22Rv1 (cell line): ENCODE measurements around the gene GALNT18.

Experiments
- H3K27ac ChIP-seq: fragments of 450-650 bp; 2 replicates; pipeline ENCODE4 v1.5.1; 2017
- ZFX ChIP-seq: fragments of 450-650 bp; IDR thresholded peaks from 2 replicates; pipeline ENCODE4 v1.6.1; 2017; ENCODE audit warnings: antibody characterized with exemption, borderline replicate concordance
- TF ChIP-seq, protein P1 (sequence below): fragments of 450-650 bp; IDR thresholded peaks from 2 replicates; pipeline ENCODE4 v1.5.1; 2017; ENCODE audit warnings: mild to moderate bottlenecking

The GALNT18 gene

DNA sequence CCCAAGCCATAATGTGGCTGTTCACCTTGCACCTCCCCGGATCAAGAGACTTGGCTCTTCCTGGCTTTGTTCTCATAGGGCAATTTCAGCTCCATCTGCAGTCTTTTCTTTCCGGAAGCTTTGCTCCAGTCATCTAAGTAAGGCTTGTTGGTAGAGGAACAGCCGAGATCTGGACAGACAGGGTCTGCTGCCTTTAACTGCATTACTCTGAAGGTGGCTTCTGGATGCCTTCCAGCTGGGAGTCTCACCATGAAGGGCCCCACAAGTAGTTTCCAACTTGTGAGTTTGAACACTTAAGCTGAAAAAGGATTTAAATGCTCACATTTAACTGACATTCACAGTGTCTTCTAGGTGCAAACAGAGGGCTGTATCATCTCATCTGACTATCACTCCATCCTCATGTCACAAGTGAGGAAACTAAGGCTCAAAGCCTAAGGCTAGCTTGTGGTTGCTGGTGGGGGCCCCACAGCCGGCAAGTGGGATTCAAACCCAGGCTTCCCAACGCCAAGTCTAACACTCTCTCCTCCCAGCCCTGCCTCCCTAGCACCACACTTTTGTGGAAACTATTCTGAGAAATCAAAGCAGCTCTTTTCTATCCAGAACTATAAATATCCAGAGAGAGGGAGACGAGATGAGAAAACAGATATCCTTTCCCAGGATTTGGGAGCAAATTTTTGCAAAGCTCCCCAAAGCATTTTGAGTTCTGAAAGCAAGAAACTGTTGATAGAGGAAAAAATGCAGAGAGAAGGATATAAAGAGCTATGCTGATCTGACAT is 58.4 kb downstream of the GALNT18 start:
- no peak for TF ChIP-seq ZFX
- TF ChIP-seq, protein P1, sequence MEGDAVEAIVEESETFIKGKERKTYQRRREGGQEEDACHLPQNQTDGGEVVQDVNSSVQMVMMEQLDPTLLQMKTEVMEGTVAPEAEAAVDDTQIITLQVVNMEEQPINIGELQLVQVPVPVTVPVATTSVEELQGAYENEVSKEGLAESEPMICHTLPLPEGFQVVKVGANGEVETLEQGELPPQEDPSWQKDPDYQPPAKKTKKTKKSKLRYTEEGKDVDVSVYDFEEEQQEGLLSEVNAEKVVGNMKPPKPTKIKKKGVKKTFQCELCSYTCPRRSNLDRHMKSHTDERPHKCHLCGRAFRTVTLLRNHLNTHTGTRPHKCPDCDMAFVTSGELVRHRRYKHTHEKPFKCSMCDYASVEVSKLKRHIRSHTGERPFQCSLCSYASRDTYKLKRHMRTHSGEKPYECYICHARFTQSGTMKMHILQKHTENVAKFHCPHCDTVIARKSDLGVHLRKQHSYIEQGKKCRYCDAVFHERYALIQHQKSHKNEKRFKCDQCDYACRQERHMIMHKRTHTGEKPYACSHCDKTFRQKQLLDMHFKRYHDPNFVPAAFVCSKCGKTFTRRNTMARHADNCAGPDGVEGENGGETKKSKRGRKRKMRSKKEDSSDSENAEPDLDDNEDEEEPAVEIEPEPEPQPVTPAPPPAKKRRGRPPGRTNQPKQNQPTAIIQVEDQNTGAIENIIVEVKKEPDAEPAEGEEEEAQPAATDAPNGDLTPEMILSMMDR, result no peak
- H3K27ac ChIP-seq, result no peak overlapping the region

DNA sequence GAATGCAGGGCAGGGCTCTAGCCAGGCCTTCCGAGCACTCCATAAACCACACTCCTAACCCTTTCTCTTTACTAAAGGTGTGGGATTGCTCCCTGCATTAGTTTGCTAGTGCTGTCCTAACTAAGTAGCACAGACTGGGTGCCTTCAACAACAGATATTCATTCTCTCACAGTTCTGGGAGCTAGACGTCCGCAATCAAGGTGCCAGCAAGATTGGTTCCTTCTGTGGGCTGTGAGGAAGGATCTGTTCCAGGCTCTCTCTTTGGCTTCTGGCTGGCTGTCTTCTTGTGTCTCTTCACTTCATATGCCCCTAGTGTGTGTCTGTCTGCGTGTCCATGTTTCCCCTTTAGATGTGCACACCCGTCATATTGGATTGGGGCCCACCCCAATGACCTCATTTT is 59.8 kb downstream of the GALNT18 start:
- TF ChIP-seq, protein P1, result no peak
- no peak for TF ChIP-seq ZFX
- no peak overlapping the region for H3K27ac ChIP-seq

DNA sequence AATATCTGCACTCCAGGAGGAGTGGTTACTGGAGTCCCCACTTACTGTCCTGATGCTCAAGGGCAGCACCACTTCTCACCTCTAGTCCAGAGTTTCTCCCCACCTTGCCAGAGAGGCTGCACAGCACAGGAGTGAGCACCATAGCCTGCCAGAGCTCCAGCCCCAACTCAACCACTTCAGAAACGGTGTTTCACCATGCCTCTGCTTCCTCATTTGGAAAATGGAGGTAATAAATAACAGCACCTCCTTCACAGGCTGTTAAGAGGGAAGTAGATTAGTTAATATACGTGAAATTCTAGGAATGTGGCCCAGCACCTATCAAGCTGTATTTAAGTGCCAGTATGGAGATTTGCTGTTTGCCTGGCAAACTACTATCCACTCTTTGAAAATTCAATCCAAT is 63.0 kb downstream of the GALNT18 start:
- no peak overlapping the region for H3K27ac ChIP-seq
- TF ChIP-seq, protein P1, result no peak
- no peak for TF ChIP-seq ZFX

DNA sequence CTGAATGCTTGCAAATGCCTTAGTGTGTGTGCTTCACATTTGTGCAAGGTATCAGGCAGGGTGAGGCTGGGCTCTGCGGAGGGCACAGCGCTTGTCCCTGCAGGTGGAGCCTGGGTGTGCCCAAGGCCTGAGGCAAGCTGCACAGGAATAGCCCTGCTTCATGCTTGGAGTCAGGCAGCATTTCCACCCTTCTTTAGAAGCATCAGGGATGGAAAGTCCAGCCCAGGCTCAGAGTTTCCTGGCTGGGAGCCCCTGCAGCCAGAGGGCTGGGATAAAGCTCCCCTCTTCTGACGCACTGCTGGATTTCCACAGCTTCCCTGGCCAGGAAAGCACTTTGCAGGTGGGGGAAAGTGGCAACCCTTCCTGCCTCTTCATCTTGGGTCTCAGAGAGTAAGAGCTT is 63.4 kb downstream of the GALNT18 start:
- TF ChIP-seq, protein P1, result no peak
- no peak for TF ChIP-seq ZFX
- H3K27ac ChIP-seq, result no peak overlapping the region

DNA sequence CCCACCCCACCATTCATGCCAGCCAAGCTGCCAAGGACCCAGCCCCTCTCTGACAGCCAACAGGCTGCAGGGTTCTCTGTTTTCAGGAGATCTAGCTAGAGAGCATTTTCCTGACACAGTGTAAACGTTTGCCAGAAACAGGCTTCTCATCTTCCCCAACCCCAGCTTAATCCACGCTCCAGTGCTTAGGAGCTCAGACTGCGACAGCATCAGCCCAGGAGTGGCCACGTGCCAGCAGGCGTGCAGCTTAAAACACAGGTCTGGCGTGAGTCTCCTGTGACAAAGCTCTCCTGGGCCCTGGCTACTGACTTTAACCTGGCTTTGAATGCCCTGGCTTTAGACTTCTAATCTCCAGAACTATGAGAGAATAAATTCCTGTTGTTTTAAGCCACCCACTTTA is 66.6 kb downstream of the GALNT18 start:
- no peak overlapping the region for H3K27ac ChIP-seq
- TF ChIP-seq ZFX, result no peak
- TF ChIP-seq, protein P1, result no peak

DNA sequence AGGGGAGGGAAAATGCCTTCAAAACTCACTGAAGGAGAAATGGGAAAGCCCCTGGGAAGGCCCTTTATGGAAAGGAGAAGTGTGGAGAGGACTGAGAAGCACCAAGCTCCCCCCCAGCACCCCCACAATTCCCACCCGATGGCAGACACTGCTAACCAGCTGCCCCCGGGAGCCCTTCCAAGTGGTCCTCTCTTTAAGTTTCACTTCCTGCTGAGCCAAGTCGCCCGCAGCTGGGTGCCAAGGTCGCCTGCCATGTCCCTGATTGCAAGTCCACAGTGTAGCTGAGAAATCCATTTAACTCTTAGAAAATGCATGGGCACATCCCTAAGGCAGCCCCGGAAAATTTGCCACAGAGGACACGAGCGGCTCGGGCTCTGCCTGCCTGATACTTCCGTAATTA is 68.2 kb downstream of the GALNT18 start:
- TF ChIP-seq, protein P1, result no peak
- TF ChIP-seq ZFX, result no peak
- no peak overlapping the region for H3K27ac ChIP-seq

DNA sequence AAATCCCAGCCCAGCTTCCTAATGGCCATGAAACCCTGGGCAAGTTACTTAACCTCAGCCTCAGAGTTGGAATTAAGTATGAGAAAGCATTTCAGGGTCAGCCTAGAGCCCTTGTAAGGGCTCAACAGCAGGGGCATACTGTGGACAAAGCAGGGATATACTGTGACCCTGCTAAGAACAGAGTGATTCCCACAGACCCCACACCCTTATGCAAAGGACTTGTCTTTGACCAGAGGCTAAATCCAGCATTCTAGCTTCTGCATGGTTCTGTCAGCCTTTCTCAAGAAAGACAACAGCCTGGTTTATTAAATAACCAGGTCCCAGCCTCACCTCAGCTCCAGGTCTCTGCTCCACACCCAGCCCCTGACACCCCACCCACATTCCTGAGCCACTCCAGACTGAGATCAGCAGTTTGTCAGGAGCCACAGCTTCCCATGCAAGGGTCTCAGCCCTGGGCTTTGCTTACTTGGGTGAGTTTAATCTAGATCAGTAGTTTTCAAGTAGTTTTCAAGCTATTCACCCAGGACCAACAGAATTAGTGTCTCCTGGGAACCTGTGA is 69.2 kb downstream of the GALNT18 start:
- H3K27ac ChIP-seq, result no peak overlapping the region
- TF ChIP-seq, protein P1, result no peak
- no peak for TF ChIP-seq ZFX
